ENCODE results near the gene C2orf92.
"Not testable (repeated sequence)": the region's sequence is repeated elsewhere in the genome, so short reads cannot be mapped to it uniquely, and the experiment has no call there.

C2orf92 gene

GRCh38 chr2:97669448-97669847 lies at the start of gene C2orf92:
C2orf92 (plus strand) TSS chr2:97669713; CDS start chr2:97669789, 76 bp downstream.
- Histone ChIP-seq H3K27ac (ENCODE audit: low read depth, low read length) (no peak within 1 kb of the TSS), H3K4me3 (ENCODE audit: low read depth in 1 of 5, low read length in 5 of 5) (no peak within 1 kb of the TSS), H3K36me3 (ENCODE audit: control insufficient read depth in 5 of 5, insufficient read depth in 5 of 5, low read length in 5 of 5) (no peaks in the 10 kb centered on the region), H3K4me1 (ENCODE audit: control insufficient read depth in 5 of 5, insufficient read depth in 5 of 5, low read length in 5 of 5) (peaks cover 0 to 7% (median 5%) of the 10 kb centered on the region in 5 donors), H3K9ac (ENCODE audit: low read length in 5 of 5) (no peak within 1 kb of the TSS), H3K9me3 (ENCODE audit: control insufficient read depth in 5 of 5, low read length in 5 of 5) (no peaks in the 10 kb centered on the region), H3K27me3 (ENCODE audit: control insufficient read depth in 5 of 5, insufficient read depth in 4 of 5, low read length in 5 of 5) (no peaks in the 10 kb centered on the region)

GRCh38 chr2:97620492-97620891 lies 49.0 kb upstream of the C2orf92 start:
- not testable (repeated sequence) for H3K9ac ChIP-seq (ENCODE audit: low read length in 5 of 5); H3K9me3 ChIP-seq (ENCODE audit: control insufficient read depth in 5 of 5, low read length in 5 of 5); H3K27ac ChIP-seq (ENCODE audit: low read depth, low read length); H3K4me1 ChIP-seq (ENCODE audit: control insufficient read depth in 5 of 5, insufficient read depth in 5 of 5, low read length in 5 of 5); H3K4me3 ChIP-seq (ENCODE audit: low read depth in 1 of 5, low read length in 5 of 5); H3K36me3 ChIP-seq (ENCODE audit: control insufficient read depth in 5 of 5, insufficient read depth in 5 of 5, low read length in 5 of 5); H3K27me3 ChIP-seq (ENCODE audit: control insufficient read depth in 5 of 5, insufficient read depth in 4 of 5, low read length in 5 of 5)

- not testable (repeated sequence) for H3K4me3 ChIP-seq (ENCODE audit: low read depth in 1 of 5, low read length in 5 of 5); H3K36me3 ChIP-seq (ENCODE audit: control insufficient read depth in 5 of 5, insufficient read depth in 5 of 5, low read length in 5 of 5); H3K9ac ChIP-seq (ENCODE audit: low read length in 5 of 5); H3K27me3 ChIP-seq (ENCODE audit: control insufficient read depth in 5 of 5, insufficient read depth in 4 of 5, low read length in 5 of 5); H3K9me3 ChIP-seq (ENCODE audit: control insufficient read depth in 5 of 5, low read length in 5 of 5); H3K27ac ChIP-seq (ENCODE audit: low read depth, low read length); H3K4me1 ChIP-seq (ENCODE audit: control insufficient read depth in 5 of 5, insufficient read depth in 5 of 5, low read length in 5 of 5)
Measured at GRCh38 chr2:97622976-97623375, 46.5 kb upstream of the C2orf92 start.

GRCh38 chr2:97625354-97626048 lies 44.0 kb upstream of the C2orf92 start:
- H3K4me1 ChIP-seq (ENCODE audit: control insufficient read depth in 5 of 5, insufficient read depth in 5 of 5, low read length in 5 of 5); H3K9me3 ChIP-seq (ENCODE audit: control insufficient read depth in 5 of 5, low read length in 5 of 5); H3K9ac ChIP-seq (ENCODE audit: low read length in 5 of 5): not testable (repeated sequence)

GRCh38 chr2:97626049-97626430 lies 43.5 kb upstream of the C2orf92 start:
- H3K27me3 ChIP-seq (ENCODE audit: control insufficient read depth in 5 of 5, insufficient read depth in 4 of 5, low read length in 5 of 5); H3K9ac ChIP-seq (ENCODE audit: low read length in 5 of 5); H3K4me3 ChIP-seq (ENCODE audit: low read depth in 1 of 5, low read length in 5 of 5); H3K27ac ChIP-seq (ENCODE audit: low read depth, low read length); H3K9me3 ChIP-seq (ENCODE audit: control insufficient read depth in 5 of 5, low read length in 5 of 5); H3K36me3 ChIP-seq (ENCODE audit: control insufficient read depth in 5 of 5, insufficient read depth in 5 of 5, low read length in 5 of 5); H3K4me1 ChIP-seq (ENCODE audit: control insufficient read depth in 5 of 5, insufficient read depth in 5 of 5, low read length in 5 of 5): not testable (repeated sequence)

More at GRCh38 chr2:97625354-97626048, 44.0 kb upstream of the C2orf92 start:
- not testable (repeated sequence) for H3K4me3 ChIP-seq (ENCODE audit: low read depth in 1 of 5, low read length in 5 of 5); H3K27ac ChIP-seq (ENCODE audit: low read depth, low read length); H3K27me3 ChIP-seq (ENCODE audit: control insufficient read depth in 5 of 5, insufficient read depth in 4 of 5, low read length in 5 of 5); H3K36me3 ChIP-seq (ENCODE audit: control insufficient read depth in 5 of 5, insufficient read depth in 5 of 5, low read length in 5 of 5)

GRCh38 chr2:97644023-97644717 lies 25.3 kb upstream of the C2orf92 start:
- H3K9ac ChIP-seq (ENCODE audit: low read length in 5 of 5) = no peak overlapping the region
- no peak overlapping the region for H3K4me3 ChIP-seq (ENCODE audit: low read depth in 1 of 5, low read length in 5 of 5)
- H3K36me3 ChIP-seq (ENCODE audit: control insufficient read depth in 5 of 5, insufficient read depth in 5 of 5, low read length in 5 of 5) = peaks cover 11 to 22% (median 20%) of the 10 kb centered on the region in 5 donors
- H3K27ac ChIP-seq (ENCODE audit: low read depth, low read length) = no peak overlapping the region
- no peaks in the 10 kb centered on the region for H3K9me3 ChIP-seq (ENCODE audit: control insufficient read depth in 5 of 5, low read length in 5 of 5)
- H3K4me1 ChIP-seq (ENCODE audit: control insufficient read depth in 5 of 5, insufficient read depth in 5 of 5, low read length in 5 of 5) = peaks cover 2 to 23% (median 19%) of the 10 kb centered on the region in 5 donors
- H3K27me3 ChIP-seq (ENCODE audit: control insufficient read depth in 5 of 5, insufficient read depth in 4 of 5, low read length in 5 of 5) = no peaks in the 10 kb centered on the region

- Histone ChIP-seq H3K9ac (ENCODE audit: low read length in 5 of 5) (peak overlapping the region; percentile 75 to 99 (median 81)), H3K9me3 (ENCODE audit: control insufficient read depth in 5 of 5, low read length in 5 of 5) (no peaks in the 10 kb centered on the region), H3K27ac (ENCODE audit: low read depth, low read length) (peak overlapping the region; percentile 87), H3K4me3 (ENCODE audit: low read depth in 1 of 5, low read length in 5 of 5) (peak overlapping the region; percentile 73 to 96 (median 91)), H3K36me3 (ENCODE audit: control insufficient read depth in 5 of 5, insufficient read depth in 5 of 5, low read length in 5 of 5) (peaks cover 14 to 29% (median 27%) of the 10 kb centered on the region in 5 donors), H3K4me1 (ENCODE audit: control insufficient read depth in 5 of 5, insufficient read depth in 5 of 5, low read length in 5 of 5) (peaks cover 2 to 23% (median 19%) of the 10 kb centered on the region in 5 donors), H3K27me3 (ENCODE audit: control insufficient read depth in 5 of 5, insufficient read depth in 4 of 5, low read length in 5 of 5) (no peaks in the 10 kb centered on the region)
Measured at GRCh38 chr2:97645112-97645694, 24.3 kb upstream of the C2orf92 start.

GRCh38 chr2:97645695-97646629 lies 23.6 kb upstream of the C2orf92 start, which contains the start of gene COX5B:
COX5B (plus strand) TSS chr2:97646062; CDS start chr2:97646087, 25 bp downstream.
- Histone ChIP-seq H3K9me3 (ENCODE audit: control insufficient read depth in 5 of 5, low read length in 5 of 5) (no peaks in the 10 kb centered on the region), H3K27me3 (ENCODE audit: control insufficient read depth in 5 of 5, insufficient read depth in 4 of 5, low read length in 5 of 5) (no peaks in the 10 kb centered on the region), H3K9ac (ENCODE audit: low read length in 5 of 5) (peak within 1 kb of the TSS; percentile 75 to 99 (median 97))

GRCh38 chr2:97646977-97647376 lies 22.5 kb upstream of the C2orf92 start:
- H3K36me3 ChIP-seq (ENCODE audit: control insufficient read depth in 5 of 5, insufficient read depth in 5 of 5, low read length in 5 of 5) = peaks cover 18 to 36% (median 33%) of the 10 kb centered on the region in 5 donors
- H3K4me1 ChIP-seq (ENCODE audit: control insufficient read depth in 5 of 5, insufficient read depth in 5 of 5, low read length in 5 of 5) = peaks cover 2 to 23% (median 19%) of the 10 kb centered on the region in 5 donors
- H3K27me3 ChIP-seq (ENCODE audit: control insufficient read depth in 5 of 5, insufficient read depth in 4 of 5, low read length in 5 of 5) = no peaks in the 10 kb centered on the region
- peak overlapping the region; percentile 90 for H3K27ac ChIP-seq (ENCODE audit: low read depth, low read length)
- H3K4me3 ChIP-seq (ENCODE audit: low read depth in 1 of 5, low read length in 5 of 5) = peak overlapping the region; percentile 63 to 99 (median 94)
- H3K9ac ChIP-seq (ENCODE audit: low read length in 5 of 5) = peak overlapping the region in 3 of 5 donors; percentile 96 to 99 (median 99)
- H3K9me3 ChIP-seq (ENCODE audit: control insufficient read depth in 5 of 5, low read length in 5 of 5) = no peaks in the 10 kb centered on the region

More at GRCh38 chr2:97645695-97646629, 23.6 kb upstream of the C2orf92 start, which contains the start of gene COX5B:
- Histone ChIP-seq H3K27ac (ENCODE audit: low read depth, low read length) (peak within 1 kb of the TSS; percentile 90), H3K4me3 (ENCODE audit: low read depth in 1 of 5, low read length in 5 of 5) (peak within 1 kb of the TSS; percentile 86 to 99 (median 94)), H3K36me3 (ENCODE audit: control insufficient read depth in 5 of 5, insufficient read depth in 5 of 5, low read length in 5 of 5) (peaks cover 18 to 34% (median 32%) of the 10 kb centered on the region in 5 donors), H3K4me1 (ENCODE audit: control insufficient read depth in 5 of 5, insufficient read depth in 5 of 5, low read length in 5 of 5) (peaks cover 2 to 23% (median 19%) of the 10 kb centered on the region in 5 donors)
